NT2/D1 (cell line): ENCODE measurements around the gene BDH2.

Source experiments
- SUZ12 ChIP-seq: IDR thresholded peaks from 2 replicates; pipeline ENCODE4 v1.6.1; 2011; ENCODE audit not compliant: insufficient read length, insufficient read depth; ENCODE audit errors: extremely low read depth
- YY1 ChIP-seq: IDR thresholded peaks from 2 replicates; pipeline ENCODE4 v1.6.1; 2011; ENCODE audit not compliant: insufficient read length, insufficient read depth
- ZNF274 ChIP-seq: IDR thresholded peaks from 2 replicates; pipeline ENCODE4 v1.6.1; 2011; ENCODE audit warnings: mild to moderate bottlenecking, low read depth, low read length

GRCh38 chr4:103086551-103086950 is 13.1 kb downstream of the BDH2 start:
- no peak for TF ChIP-seq YY1
- no peak for TF ChIP-seq ZNF274
- TF ChIP-seq SUZ12: no peak
